A673 (cell line): Measurements from ENCODE around the gene NRP2. TPM values are rescaled to one million over a fixed set of nuclear protein-coding genes. Genes with fewer than 3 reads are reported as not detected.

Experiments used
- BruUV-seq: library from RNA; stranded (reverse); fragments of 400-500 nt; replicated peaks from 2 replicates; lab custom pipeline; 2021; lab: Mats Ljungman, UMichigan
- CTCF ChIA-PET: fragments of 300-600 bp; sonication (Branson Sonifier 250); formaldehyde crosslinking; loops from one replicate; lab custom pipeline; 2022; ENCODE audit warnings: antibody characterized with exemption; lab: Charles Lee
- POLR2A ChIA-PET: fragments of 300-600 bp; sonication (Branson Sonifier 250); formaldehyde crosslinking; loops from one replicate; lab custom pipeline; 2022; ENCODE audit warnings: antibody characterized with exemption; ENCODE audit not compliant: low non-redundant PET; lab: Charles Lee
- DNase-seq: peaks from one replicate; pipeline ENCODE4 v3.0.0-alpha.2; 2015; ENCODE audit warnings: low spot score
- H3K27ac ChIP-seq: fragments of 200-600 bp; sonication (generic); 2 replicates; pipeline ENCODE4 v1.5.1; 2016; ENCODE audit warnings: mixed run types, low read depth, mild to moderate bottlenecking, mixed read lengths, antibody characterized with exemption, low read length; ENCODE audit not compliant: poor library complexity, severe bottlenecking
- H3K27me3 ChIP-seq: fragments of 200-600 bp; sonication (generic); replicated peaks from 2 replicates; pipeline ENCODE4 v1.6.1; 2017; ENCODE audit warnings: mixed run types, low read depth, mild to moderate bottlenecking, mixed read lengths, antibody characterized with exemption, low read length; ENCODE audit not compliant: insufficient read depth, poor library complexity
- H3K36me3 ChIP-seq: fragments of 200-600 bp; sonication (generic); 2 replicates; pipeline ENCODE4 v1.6.1; 2016; ENCODE audit warnings: mixed run types, mild to moderate bottlenecking, mixed read lengths, antibody characterized with exemption, low read length; ENCODE audit not compliant: insufficient read depth, poor library complexity, severe bottlenecking
- H3K4me1 ChIP-seq: fragments of 200-600 bp; sonication (generic); 2 replicates; pipeline ENCODE4 v1.6.1; 2017; ENCODE audit warnings: mixed run types, mild to moderate bottlenecking, mixed read lengths, antibody characterized with exemption, low read length; ENCODE audit not compliant: insufficient read depth, poor library complexity, severe bottlenecking
- H3K4me3 ChIP-seq: fragments of 200-600 bp; sonication (generic); 2 replicates; pipeline ENCODE4 v1.5.1; 2016; ENCODE audit warnings: low read depth, mixed run types, mild to moderate bottlenecking, mixed read lengths, low read length; ENCODE audit not compliant: poor library complexity, severe bottlenecking
- H3K9me3 ChIP-seq: fragments of 200-600 bp; sonication (generic); 2 replicates; pipeline ENCODE4 v1.6.1; 2016; ENCODE audit warnings: mixed run types, low read depth, mild to moderate bottlenecking, mixed read lengths, antibody characterized with exemption, low read length; ENCODE audit not compliant: poor library complexity, severe bottlenecking
- EZH2 ChIP-seq: fragments of 200-600 bp; sonication (generic); IDR thresholded peaks from 2 replicates; pipeline ENCODE4 v1.6.1; 2017; ENCODE audit warnings: borderline replicate concordance, low read depth, mild to moderate bottlenecking, mixed read lengths, antibody characterized with exemption, low read length; ENCODE audit not compliant: poor library complexity, severe bottlenecking
- intact Hi-C: fragments of 100-400 bp; cut with micrococcal nuclease; formaldehyde crosslinking; loops from one replicate; pipeline ENCODE4 v1.10.0; 2022; ENCODE audit not compliant: unreplicated experiment
- total RNA-seq: library from RNA; stranded (reverse); gene quantifications from 2 replicates; pipeline ENCODE4 v1.2.3, GENCODE V29; 2021
- TF ChIP-seq, protein P1 (sequence below): fragments of 300-800, 200-600 bp; sonication (generic); conservative IDR thresholded peaks from 2 replicates; pipeline ENCODE4 v1.5.1; 2017; ENCODE audit warnings: low read depth, mild to moderate bottlenecking, antibody characterized with exemption, low read length, moderate library complexity, mixed read lengths

NRP2 gene
- total RNA-seq, 1 experiment from 2014 or later, result 4.0 TPM

DNA sequence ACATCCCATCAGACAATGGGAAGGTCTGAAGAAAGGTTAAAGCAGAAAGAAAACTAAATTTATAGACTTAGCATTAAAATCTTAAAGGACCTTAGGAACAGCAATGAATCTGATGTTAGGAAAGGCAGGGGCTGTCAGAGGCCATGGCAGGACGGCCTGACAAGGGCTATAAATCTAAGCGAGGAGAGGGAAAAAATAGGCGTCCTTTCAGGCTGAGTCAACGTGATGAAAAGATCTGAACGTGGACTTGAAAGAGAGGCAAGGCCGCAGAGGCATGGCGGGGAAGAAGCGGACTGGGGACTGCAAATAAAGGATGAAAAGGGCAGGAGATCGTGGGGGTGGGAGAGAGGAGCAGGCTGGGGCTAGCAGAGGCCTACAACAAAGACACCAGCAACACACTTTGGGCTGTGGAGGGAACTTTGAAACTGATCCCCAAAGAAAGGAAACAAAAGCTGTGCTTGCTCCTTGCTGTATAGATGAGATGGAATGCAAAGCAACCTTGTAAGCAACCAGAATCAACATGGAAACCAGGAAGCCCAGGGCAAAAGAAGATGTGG is 145.6 kb downstream of the NRP2 start:
- H3K36me3 ChIP-seq, result no peaks in the 10 kb centered on the region
- BruUV-seq, result no TSS peak
- no peak overlapping the region for H3K4me3 ChIP-seq
- no peak overlapping the region for H3K27ac ChIP-seq
- no peaks in the 10 kb centered on the region for H3K4me1 ChIP-seq
- POLR2A ChIA-PET, result no interaction called here
- CTCF ChIA-PET, result no interaction called here
- no peak for DNase-seq
- no peak for TF ChIP-seq EZH2
- TF ChIP-seq, protein P1, sequence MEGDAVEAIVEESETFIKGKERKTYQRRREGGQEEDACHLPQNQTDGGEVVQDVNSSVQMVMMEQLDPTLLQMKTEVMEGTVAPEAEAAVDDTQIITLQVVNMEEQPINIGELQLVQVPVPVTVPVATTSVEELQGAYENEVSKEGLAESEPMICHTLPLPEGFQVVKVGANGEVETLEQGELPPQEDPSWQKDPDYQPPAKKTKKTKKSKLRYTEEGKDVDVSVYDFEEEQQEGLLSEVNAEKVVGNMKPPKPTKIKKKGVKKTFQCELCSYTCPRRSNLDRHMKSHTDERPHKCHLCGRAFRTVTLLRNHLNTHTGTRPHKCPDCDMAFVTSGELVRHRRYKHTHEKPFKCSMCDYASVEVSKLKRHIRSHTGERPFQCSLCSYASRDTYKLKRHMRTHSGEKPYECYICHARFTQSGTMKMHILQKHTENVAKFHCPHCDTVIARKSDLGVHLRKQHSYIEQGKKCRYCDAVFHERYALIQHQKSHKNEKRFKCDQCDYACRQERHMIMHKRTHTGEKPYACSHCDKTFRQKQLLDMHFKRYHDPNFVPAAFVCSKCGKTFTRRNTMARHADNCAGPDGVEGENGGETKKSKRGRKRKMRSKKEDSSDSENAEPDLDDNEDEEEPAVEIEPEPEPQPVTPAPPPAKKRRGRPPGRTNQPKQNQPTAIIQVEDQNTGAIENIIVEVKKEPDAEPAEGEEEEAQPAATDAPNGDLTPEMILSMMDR, result no peak
- H3K9me3 ChIP-seq, result no peaks in the 10 kb centered on the region
- intact Hi-C loops, result no loop called here
- H3K27me3 ChIP-seq, result no peaks in the 10 kb centered on the region

DNA sequence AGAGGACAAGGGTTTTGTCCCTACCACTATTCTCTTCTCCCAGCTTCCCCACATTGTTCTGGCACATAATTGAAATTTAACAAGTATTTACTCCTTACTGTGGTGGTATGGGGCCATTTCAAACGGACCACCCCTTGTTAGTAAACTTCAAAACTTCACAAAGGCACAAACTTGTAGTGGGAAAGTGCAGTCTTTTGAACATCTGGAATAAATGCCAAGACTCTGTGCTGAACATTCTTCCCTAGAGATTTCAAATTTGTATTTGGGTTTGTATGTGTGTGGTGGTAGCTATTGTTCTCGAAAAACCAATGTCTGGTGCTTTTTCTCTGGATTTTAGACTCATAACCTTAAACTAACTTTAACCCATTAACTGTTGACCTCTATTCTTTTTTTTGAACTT is 151.6 kb downstream of the NRP2 start:
- DNase-seq, result no peak
- ChIA-PET POLR2A (no interaction called here), CTCF (no interaction called here)
- TF ChIP-seq, protein P1, result no peak
- no peak for TF ChIP-seq EZH2
- Histone ChIP-seq H3K36me3 (no peaks in the 10 kb centered on the region), H3K4me1 (no peaks in the 10 kb centered on the region), H3K4me3 (no peak overlapping the region), H3K27me3 (no peaks in the 10 kb centered on the region), H3K27ac (no peak overlapping the region), H3K9me3 (no peaks in the 10 kb centered on the region)
- intact Hi-C loops, result no loop called here
- no TSS peak for BruUV-seq

DNA sequence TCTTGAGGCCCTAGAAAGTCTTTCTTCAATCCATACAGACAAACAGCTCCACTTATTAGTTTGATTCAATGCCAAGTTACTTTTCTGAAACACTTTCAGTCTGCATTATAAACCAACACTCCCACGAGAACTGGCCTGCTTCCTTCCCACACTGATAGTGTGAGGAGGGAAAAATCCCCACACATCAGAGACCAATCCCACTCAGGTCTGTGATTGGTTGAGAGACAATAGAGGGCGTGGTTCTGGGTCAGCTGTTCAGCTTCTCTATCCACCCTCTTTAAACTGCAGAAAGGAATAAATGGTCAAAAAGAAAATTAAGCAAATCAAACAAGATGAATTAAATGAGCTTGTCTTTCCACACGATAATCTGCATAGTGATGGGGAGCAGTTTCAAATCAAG is 152.5 kb downstream of the NRP2 start:
- H3K4me3 ChIP-seq, result no peak overlapping the region
- intact Hi-C loops, result no loop called here
- H3K27ac ChIP-seq, result no peak overlapping the region
- H3K27me3 ChIP-seq, result no peaks in the 10 kb centered on the region
- H3K4me1 ChIP-seq, result no peaks in the 10 kb centered on the region
- H3K36me3 ChIP-seq, result no peaks in the 10 kb centered on the region
- POLR2A ChIA-PET, result no interaction called here
- CTCF ChIA-PET, result no interaction called here
- no peak for DNase-seq
- no peaks in the 10 kb centered on the region for H3K9me3 ChIP-seq
- BruUV-seq, result no TSS peak
- TF ChIP-seq EZH2, result no peak
- TF ChIP-seq, protein P1, result no peak
